Neural progenitor cell (in vitro differentiated cells): ENCODE results near the gene DOCK10.

Experiments used
- EZH2 ChIP-seq: fragments of 200-600 bp; sonication (generic); IDR thresholded peaks from 2 replicates; pipeline ENCODE4 v1.6.1; 2017; ENCODE audit warnings: antibody characterized with exemption, mild to moderate bottlenecking, moderate library complexity
- EZH2phosphoT487 ChIP-seq: fragments of 200-600 bp; sonication (generic); IDR thresholded peaks from 2 replicates; pipeline ENCODE4 v1.6.1; 2017; ENCODE audit warnings: antibody characterized with exemption
- TF ChIP-seq, protein P1 (sequence below): fragments of 200-600 bp; sonication (generic); IDR thresholded peaks from 2 replicates; pipeline ENCODE4 v1.5.1; 2017; ENCODE audit warnings: antibody characterized with exemption, mild to moderate bottlenecking

DNA sequence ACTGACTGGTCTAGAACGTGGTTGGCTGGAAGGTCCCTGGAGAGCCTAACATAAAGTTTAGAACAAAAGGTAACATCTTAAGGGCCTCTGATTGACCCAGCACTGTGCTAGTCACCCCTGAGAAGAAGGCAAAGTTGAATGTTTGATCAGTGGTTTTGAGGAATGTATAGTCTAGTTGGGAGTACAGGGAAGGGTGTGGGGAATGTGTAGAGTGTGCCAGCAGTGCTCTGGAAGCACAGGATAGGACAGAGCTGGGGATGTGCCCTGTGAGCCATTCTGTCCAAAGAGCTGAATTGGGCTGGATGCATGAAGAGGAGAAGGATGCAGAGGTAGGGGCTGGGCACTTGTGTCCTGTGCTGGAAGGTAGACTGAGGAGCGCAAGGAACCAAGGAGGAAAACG, 41.0 kb upstream of the DOCK10 start:
- TF ChIP-seq EZH2, result no peak
- TF ChIP-seq, protein P1, sequence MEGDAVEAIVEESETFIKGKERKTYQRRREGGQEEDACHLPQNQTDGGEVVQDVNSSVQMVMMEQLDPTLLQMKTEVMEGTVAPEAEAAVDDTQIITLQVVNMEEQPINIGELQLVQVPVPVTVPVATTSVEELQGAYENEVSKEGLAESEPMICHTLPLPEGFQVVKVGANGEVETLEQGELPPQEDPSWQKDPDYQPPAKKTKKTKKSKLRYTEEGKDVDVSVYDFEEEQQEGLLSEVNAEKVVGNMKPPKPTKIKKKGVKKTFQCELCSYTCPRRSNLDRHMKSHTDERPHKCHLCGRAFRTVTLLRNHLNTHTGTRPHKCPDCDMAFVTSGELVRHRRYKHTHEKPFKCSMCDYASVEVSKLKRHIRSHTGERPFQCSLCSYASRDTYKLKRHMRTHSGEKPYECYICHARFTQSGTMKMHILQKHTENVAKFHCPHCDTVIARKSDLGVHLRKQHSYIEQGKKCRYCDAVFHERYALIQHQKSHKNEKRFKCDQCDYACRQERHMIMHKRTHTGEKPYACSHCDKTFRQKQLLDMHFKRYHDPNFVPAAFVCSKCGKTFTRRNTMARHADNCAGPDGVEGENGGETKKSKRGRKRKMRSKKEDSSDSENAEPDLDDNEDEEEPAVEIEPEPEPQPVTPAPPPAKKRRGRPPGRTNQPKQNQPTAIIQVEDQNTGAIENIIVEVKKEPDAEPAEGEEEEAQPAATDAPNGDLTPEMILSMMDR, result no peak
- TF ChIP-seq EZH2phosphoT487, result no peak
